ENCODE measurements around the gene COLQ.

COLQ gene

DNA sequence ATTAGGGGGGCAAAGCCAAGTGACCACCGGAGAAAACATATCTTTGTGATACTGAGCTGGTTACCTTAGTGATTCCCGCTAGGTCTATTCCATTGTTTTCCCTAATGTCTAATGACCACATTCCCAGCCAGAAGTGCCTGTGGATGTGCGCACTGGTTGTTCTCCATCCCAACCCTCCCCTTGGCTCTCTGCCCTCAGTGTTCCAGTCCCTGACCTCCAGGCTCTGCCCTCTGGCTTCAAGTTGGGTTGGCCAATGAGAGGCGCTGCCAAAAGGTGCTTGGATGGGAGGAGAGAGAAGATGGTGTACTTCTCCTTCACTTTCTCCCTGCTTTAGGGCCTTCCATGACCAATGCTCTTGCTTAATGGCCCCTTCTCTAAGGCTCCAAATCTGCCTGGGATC is 2.4 kb downstream of the COLQ start:
- no peak for DNase-seq

DNA sequence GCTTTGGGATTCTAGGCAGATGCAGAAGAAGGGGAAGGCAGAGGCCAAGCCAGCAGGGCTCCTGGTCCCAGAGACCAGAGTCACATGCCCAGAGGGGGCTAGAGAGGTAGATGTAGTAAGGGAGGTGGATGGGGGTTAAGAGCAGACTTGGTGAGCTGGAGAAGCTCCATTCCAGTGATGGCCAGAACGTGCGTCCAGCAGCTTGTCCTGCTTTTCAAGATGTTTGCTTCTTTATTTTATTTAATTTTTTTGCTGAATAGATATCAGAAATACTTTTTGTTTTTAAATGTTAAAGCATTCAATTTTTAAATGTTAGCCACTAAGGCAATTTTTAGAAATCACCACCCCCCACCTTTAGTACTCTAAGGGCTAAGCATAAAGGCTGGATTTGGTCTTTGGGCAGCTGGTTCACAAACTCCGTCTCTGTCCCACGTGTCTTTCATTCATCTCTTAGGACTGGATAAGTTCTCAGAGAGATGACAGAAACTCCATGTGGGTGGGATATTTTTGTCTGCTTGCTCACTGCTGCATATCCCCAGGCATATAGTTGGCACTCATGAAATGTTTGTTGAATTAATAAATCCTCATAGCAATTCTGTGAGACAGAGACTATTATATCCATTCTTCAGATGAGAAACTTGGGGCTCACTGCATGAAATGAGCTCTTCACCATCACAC is 6.7 kb downstream of the COLQ start:
- no peak for DNase-seq

DNA sequence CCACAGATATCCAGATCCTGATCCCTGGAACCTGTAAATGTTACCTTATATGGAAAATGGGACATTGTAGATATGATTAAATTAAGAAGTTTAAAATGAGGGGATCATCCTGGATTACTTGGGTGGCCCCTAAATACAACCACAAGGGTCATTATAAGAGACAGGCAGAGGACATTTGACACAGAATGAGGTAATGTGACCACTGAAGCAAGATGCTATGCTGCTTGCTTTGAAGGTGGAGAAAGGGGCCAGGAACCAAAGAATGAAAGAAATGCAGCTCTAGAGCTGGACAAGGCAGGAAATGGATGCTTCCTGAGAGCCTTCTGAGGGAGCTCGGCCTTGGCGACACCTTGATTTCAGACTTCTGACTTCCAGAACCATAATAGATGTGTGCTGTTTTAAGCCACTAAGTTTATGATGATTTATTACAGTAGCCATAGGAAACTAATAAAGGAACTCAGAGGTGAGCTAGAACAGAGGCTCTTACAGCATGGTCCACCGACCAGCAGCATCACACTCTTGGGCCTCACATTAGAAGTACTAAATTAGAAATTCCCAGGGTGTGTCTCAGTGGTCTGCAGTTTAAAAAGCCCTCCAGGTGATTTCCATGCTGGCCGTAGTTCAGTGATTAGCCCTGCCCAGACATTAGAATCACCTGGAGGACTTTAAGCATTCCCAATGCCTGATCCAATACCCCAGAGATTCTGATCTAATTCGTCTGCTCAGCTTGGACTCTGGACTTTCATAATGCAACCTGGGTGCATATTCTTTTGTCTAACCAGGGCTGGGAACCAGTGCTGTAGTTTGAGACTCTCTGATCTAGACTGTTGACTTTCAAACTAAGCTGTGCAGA is 7.5 kb downstream of the COLQ start:
- no peak for DNase-seq

DNA sequence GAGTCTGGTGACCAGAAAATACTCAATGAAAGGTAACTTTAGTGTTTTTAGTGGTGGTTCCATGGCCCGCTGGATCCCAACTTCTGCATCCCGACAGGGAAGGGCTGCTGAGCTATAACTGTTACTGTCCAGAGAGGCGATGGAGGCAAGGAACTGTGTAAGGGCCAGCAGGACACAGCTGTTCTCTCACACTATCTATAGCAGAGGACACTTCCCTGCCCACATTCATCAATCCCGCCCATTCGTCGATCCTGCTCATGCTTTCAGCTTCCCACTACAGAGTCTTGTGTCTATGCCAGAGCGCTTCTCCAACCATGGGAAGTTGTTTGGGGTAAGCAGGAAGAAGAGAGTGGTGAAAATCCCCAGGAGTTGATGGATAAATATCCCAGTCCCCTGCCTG is 8.4 kb downstream of the COLQ start:
- no peak for DNase-seq

DNA sequence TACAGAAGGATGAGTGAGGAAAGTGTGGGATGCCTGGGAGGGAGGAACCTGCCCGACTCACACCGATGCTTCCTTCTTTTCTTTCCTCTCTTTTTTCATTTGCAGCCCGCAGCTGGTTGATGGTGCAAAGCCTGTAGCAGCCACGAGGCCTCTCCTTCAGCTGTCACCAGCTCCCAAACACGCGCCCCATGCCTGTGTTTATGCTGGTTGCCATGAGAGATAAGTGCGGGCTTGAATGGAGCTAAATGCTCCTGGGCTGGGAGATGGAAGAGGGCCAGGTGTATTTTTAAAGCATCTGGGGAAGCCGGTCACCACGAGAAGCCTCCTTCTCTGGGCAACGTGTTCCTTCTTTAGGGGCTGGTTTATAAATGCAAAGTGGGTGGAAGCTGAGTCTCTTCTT is 9.3 kb downstream of the COLQ start:
- no peak for DNase-seq

DNA sequence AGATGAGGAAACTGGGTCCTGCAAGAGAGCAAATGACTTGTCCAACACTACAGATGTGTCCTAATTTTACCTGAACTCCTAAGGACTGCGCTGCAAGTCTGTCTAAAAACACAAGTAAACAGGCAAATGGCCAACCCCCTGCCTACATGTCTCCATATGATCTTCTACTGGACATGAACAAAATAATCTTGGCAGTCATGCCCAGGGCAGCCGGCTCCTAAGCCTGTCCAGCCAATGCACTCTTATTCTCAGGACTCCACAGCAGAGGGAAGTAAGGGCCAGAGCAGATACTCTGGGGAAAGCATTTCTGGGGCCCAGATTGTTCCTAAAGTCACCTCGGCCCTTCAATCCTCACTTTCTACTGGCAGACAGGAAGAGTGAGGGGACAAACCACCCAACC is 10.3 kb downstream of the COLQ start:
- no peak for DNase-seq

DNA sequence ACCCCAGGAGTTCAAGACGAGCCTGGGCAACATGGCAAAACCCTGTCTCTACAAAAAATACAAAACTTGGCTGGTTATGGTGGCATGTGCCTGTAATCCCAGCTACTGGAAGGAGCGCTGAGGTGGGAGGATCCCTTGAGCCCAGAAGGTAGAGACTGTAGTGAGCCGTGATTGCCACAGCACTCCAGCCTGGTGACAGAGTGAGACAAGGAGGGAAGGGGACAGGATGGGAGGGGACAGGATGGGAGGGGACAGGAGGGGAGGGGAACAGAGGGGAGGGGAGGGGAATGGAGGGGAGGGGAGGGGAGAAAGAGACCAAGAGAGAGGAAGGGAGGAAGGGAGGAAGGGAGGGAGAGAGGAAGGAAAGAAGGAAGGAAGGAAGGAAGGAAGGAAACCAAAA is 11.0 kb downstream of the COLQ start:
- DNase-seq, result no peak

DNA sequence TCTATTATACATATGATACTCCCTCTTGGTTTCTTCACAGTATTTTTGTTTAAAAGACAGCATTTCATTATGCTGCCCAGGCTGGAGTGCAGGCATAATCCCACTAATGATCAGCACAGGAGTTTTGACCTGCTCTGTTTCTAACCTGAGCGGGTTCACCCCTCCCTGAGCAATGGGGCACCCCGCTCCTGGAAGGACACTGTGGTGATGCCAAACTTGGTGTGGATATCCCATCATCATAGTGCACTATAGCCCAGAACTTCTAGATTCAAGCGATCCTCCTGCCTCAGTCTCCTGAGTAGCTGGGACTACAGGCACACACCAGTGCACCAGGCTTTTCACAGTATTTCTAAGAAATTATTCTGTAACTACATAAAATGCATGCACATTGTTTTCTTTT is 14.9 kb downstream of the COLQ start:
- DNase-seq, result no peak

DNA sequence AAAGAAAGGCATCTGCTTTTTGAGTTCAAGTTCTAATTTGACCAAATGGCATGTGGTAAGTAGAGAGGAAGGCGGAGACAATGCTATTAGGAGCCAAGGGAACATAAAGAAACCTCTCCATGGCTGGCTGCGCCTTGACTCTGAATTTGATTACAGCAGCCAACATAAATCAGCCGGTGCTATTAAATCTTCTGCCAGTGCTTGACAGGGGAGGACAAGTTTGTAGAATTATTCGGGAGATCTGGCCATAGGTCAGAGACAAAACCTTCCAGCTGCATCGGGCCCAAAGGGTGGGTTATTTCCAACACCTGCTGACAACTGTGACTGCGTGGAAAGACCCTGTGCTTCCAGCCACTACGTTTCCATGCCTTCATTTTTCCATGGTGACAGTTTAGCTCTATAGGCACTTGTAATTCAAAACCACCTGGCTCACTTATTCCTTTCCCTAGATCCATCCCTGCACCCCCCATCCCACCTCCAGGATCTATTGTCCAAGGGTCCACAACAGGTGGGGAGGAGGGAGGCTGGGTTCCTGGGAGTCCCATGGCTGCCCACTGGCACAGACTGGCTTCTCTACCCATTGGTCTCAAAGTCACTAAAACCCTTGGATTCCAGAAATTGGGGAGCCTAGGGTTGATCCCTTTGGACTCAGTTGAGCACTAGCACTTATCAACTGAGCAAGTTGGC is 15.9 kb downstream of the COLQ start:
- no peak for DNase-seq

DNA sequence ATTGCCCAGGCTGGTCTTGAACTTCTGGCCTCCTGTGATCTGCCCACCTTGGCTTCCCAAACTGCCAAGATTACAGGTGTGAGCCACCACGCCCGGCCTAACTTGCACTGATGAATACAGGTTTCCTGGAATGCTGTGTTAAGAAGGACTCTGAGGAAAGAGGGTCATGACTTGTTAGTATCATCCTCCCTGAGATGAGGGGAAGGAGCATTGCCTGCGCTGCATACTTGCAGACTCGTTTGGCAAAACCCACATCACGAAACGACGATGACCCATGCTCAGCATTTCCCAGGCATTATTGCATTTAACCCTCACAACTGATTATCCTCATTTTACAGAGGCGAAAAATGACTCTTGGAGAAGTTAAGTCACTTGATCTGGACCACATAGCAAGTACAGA is 18.9 kb downstream of the COLQ start:
- DNase-seq, result no peak

DNA sequence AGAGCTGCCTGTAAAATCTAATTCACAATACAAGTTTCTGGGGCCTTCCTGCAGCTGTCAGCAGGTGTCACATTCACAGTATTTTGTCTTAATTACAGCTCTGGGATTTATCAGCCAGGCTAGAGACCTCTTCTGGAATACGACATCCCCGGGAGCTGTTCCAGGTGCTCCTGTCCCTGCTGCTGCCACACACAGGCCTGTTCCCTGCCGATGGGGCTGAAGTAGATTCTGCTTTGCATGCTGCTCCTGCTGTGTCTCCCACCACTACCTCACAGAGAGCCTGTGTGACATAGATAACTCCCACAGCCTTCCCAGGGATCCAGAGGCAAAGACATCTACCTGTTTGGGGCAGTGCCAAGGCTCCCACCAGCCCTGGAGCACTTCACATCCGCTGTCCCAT is 20.4 kb downstream of the COLQ start:
- no peak for DNase-seq

DNA sequence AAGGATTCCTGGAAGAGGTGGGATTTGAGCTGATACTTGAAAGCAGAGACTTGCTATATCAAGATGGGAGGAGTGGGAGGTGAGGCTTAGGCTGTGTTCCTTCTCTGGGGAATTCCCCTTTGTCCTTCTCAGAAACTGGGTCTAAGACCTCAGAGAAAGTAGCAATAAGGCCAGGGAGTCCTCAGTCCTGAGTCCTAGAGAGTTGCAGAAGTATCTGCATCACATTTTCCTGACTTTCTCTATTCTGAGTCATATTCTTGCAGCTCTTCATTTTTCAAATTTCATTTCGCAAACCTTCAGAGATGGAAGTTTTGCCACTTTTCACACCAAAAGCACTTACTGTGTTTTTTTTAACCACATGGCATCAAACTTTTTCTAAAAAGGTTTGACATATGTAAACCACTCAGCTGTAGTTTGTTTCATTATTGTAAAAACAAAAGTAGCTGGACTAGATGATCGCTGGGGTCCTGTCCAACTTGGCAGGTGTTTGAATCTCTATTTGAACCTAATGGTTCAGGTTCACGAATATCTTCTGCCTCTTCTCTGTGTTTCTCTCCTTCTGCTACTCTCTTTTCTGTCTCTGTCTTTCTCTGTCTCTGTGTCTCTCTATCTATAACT is 21.3 kb downstream of the COLQ start:
- DNase-seq, result no peak

DNA sequence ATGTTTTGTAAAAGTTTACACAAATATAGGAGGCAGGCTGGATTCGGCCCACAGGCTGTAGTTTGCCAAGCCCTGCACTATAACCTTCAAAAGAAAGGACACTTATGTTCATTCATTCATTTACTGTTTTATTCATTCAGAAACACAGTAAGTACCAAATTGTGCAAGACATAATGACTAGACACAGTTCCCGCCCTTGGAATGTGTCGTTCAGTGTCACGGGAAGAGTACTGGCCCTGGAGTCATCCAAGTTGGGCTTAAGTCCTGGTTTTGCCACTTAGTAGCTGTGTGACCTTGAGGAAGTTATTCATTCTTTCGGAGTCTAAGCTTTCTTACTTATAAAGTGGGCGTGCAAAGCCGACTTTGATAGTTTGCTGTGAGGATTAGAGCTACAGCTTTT is 22.0 kb downstream of the COLQ start:
- DNase-seq, result peak; percentile 17

DNA sequence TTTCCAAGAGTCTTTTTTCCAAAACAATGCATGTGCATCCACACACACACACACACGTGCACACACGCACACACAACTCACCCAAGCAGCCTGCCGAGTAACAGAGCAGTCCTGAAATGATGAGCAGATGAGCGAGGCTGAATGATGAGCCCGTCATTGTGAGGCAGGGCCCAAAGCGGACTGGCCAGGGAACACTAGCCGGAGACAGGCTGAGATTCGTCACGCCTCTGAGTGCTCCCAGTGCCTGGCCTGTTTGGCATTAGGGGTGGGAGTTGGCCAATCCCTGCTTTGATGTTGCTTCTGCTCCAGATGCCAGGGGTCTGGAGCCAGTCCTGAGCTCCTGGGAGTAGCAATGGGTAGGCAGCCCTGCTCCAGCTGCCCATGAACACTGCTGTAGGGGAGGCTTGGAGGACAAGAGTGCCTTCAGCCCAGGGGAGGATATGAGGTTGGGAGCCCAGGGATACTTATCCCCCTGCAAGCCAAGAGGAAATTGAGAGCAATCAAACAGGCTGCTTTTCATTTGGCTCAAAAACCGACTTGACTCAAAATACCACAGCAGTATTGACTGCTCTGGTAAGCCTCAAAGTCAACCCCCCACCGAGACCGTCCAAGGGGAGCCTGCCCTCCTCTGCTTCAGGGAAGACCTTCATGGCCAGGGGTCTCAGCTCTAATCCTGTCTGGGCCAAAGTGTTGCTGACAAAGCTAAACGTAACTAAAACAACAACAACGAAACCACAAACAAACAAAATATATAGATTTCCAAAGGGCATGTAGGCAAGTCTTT is 22.9 kb downstream of the COLQ start:
- DNase-seq, result no peak

DNA sequence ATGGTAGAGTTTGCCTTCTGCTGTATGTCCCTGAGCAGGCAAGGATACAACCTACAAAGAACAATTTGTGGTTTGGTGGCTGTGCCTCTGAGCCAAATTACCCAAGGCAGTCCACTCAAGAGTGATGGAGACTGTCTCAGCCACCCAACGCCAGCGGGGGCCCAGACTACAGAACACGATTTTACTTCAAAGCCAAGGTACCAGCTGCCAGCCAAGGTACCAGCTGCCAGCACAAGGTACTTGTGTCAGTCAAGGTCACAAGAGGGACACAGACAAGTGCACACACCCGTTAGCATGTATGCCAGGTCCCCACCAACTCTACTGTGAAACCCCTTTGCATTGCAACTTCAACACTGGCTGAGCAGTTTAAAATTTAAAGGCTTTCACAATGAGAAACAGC is 23.5 kb downstream of the COLQ start:
- DNase-seq, result no peak

DNA sequence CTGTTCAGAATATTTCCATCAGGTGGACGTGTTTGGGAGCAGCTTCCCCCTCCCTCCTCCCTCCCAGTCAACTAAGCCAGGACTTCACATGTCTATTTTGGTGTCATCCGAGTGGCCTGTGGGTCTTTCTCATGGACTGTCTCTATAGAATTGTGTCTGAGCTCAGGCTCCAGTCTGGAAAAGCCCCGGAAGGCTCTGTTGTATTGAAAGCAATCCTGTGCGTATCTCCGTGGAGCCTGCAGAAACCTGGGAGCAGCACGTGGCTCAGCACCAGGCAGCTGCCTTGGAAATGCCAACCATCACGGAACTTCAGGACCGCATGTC is 25.2 kb downstream of the COLQ start:
- DNase-seq, result no peak

DNA sequence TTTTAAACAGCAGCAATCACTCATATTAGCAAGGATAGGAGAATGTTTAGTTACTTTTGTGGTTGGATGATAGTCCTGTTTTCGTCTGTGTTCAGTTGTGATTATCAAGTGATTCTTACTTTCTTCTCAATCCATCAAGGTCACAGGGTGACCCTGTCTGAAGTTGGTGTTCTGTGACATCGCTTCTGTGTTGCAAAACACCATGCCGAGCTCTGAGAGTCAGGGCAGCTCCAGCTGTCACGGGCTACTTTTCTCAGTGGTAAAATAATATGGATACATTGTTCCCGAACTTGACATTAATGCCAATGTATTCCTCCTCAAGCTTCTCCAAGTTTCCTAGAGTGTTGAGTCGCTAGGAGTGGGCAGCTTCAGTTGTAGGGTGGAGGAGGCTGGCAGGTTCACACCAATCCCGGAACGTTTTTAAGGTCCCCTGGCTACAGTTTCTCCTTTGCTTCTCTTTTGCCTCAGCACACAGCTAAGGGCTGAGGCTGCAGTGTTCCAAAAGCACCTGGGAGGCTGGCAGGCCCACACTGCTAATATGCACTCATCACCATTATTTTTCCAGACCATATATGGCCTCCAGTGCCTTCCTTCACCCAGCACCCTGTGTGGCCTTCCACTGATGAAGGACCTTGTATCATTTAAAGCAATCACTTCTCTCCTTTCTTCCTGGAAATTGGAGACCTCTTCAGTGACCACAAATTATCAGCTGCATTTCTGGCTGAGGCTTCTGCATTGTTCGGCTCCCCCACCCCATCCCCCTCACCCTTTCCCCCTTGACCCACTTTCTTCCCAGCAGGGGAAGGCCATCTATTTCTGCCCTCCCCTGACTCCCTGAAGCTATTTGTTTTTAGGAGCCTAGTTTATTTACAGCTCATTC is 25.8 kb downstream of the COLQ start:
- DNase-seq, result no peak

DNA sequence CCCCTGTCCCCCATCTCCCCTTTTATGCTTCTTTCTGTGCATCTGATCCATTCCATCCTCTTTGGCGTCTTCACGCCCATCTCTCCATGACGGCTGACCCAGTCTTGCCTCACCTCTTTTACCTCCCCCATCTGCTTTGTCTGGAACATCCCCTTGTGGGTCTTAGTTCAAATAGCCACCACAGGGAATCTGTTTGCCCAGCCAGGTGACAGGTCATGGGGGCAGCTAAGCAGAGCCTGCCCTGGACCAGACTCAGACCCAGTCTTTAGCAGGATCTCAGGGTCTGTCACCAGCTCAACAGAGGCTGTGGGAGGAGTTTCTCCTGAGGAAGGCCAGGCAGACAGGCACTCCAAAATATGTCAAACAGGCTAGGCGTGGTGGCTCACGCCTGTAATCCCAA is 28.1 kb downstream of the COLQ start:
- no peak for DNase-seq

DNA sequence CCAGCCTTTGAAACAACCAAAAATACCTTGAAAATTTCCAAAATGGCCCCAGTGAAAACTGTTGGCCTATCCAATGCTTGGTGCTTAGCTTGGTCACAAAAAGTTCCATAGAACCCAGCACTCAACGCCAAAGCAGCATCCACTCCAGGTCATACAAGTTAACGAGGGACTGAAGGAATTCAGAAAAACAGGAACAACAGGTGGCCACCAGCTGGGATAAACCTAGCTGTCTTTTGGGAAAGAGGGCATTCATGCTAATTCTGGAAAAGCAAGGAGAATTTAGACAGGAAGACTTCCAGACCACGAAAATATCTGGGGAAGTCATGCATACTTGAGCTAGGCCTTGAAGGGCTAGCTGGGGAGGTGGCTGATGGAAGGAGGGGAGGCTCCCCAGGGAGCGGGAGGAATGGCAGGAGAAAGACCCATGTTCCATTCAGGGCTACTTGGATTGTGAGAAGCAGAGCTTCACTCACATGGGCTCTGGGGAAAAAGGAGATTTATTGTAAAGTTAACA is 28.6 kb downstream of the COLQ start:
- DNase-seq, result no peak

DNA sequence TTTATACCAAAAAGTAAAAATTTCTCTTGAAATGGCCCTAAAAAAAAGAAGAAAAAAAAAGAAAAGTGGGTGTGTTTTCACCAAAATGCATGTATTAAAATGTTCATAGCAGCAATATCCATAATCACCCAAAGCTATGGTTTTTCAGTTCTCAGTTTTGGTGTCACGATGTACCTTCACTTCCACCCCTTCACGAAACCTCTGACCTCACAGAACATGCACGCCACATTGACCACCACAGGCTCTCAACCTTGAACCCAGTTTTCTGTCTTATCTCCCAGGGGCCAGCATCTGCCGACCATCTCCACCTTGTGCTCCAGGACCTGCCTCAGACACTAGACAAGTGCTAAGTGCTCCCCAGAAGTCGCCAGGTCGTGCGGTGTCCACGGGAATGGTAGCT is 30.4 kb downstream of the COLQ start:
- DNase-seq, result no peak

DNA sequence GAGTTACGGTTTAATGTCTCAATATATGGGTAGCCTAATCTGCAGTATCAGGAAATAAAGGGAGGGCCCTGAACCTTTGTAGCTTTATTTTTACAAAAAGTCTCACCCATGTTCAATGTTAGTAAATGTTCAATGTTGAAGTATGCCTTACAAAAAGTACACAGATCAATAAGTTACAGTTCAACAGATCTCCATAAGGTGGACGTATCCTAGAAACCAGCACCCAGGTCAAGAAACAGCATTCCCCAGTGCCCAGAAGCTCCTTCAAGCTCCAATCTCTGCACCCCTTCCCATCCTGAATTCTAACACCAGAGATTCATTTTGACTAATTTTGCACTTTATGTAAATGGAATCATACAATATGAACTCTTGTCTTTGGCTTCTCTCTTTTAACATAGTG is 31.3 kb downstream of the COLQ start:
- no peak for DNase-seq

DNA sequence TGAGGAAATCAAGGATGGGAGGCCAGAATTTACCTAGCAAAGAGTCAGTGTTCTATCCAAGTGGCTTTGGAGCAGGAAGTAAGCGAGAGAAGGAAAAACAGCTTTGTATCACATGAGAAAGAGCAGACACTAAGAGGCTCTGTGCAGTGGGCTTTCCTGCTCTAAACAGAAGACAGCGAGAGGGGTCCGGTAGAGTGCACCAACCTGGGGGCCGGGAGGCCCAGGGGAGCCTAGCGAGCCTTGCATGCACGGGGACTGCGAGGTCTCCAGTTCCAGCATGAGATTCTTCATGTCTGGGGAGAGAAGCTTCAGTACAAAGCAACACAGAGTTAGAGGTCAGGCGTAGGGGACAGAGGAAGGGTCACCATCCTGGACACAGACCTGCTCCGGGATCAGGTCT is 33.5 kb downstream of the COLQ start:
- no peak for DNase-seq

Measured in HCEC 1CT (cell line).